ENCODE results near the gene EPC2.
"Not testable (repeated sequence)": the region's sequence is repeated elsewhere in the genome, so short reads cannot be mapped to it uniquely, and the experiment has no call there.

The EPC2 gene

GRCh38 chr2:148642112-148642744 lies 2.3 kb upstream of the EPC2 start:
- H3K9me3 ChIP-seq (ENCODE audit: control insufficient read depth in 1 of 2, low read length in 2 of 2) = no peaks in the 10 kb centered on the region
- H3K27ac ChIP-seq (ENCODE audit: low read length) = no peak overlapping the region
- H3K27me3 ChIP-seq (ENCODE audit: low read depth, low read length) = no peaks in the 10 kb centered on the region

GRCh38 chr2:148642891-148643416 lies 1.6 kb upstream of the EPC2 start:
- H3K9me3 ChIP-seq (ENCODE audit: control insufficient read depth in 1 of 2, low read length in 2 of 2) = no peaks in the 10 kb centered on the region
- no peak overlapping the region for H3K4me3 ChIP-seq (ENCODE audit: low read depth in 1 of 2, low read length in 2 of 2)
- H3K27ac ChIP-seq (ENCODE audit: low read length) = no peak overlapping the region
- H3K36me3 ChIP-seq (ENCODE audit: control insufficient read depth in 1 of 2, insufficient read depth in 2 of 2, low read length in 2 of 2) = no peaks in the 10 kb centered on the region
- no peaks in the 10 kb centered on the region for H3K27me3 ChIP-seq (ENCODE audit: low read depth, low read length)
- H3K4me1 ChIP-seq (ENCODE audit: control insufficient read depth in 1 of 2, insufficient read depth in 2 of 2, low read length in 2 of 2) = peaks cover 0 to 15% of the 10 kb centered on the region in 2 donors

More at GRCh38 chr2:148642112-148642744, 2.3 kb upstream of the EPC2 start:
- no peaks in the 10 kb centered on the region for H3K36me3 ChIP-seq (ENCODE audit: control insufficient read depth in 1 of 2, insufficient read depth in 2 of 2, low read length in 2 of 2)
- H3K4me1 ChIP-seq (ENCODE audit: control insufficient read depth in 1 of 2, insufficient read depth in 2 of 2, low read length in 2 of 2) = peaks cover 0 to 11% of the 10 kb centered on the region in 2 donors
- no peak overlapping the region for H3K4me3 ChIP-seq (ENCODE audit: low read depth in 1 of 2, low read length in 2 of 2)

- H3K27ac ChIP-seq (ENCODE audit: low read length) = no peak overlapping the region
These were observed 1.1 kb upstream of the EPC2 start for GRCh38 chr2:148643421-148643820.

GRCh38 chr2:148644883-148645538 lies 460 bp downstream of the EPC2 start:
- Histone ChIP-seq H3K4me1 (ENCODE audit: control insufficient read depth in 1 of 2, insufficient read depth in 2 of 2, low read length in 2 of 2) (peaks cover 0 to 24% of the 10 kb centered on the region in 2 donors), H3K27me3 (ENCODE audit: low read depth, low read length) (no peaks in the 10 kb centered on the region), H3K27ac (ENCODE audit: low read length) (peak overlapping the region; percentile 91), H3K36me3 (ENCODE audit: control insufficient read depth in 1 of 2, insufficient read depth in 2 of 2, low read length in 2 of 2) (no peaks in the 10 kb centered on the region), H3K9me3 (ENCODE audit: control insufficient read depth in 1 of 2, low read length in 2 of 2) (no peaks in the 10 kb centered on the region), H3K4me3 (ENCODE audit: low read depth in 1 of 2, low read length in 2 of 2) (peak overlapping the region; percentile 80 to 90)

More at GRCh38 chr2:148643421-148643820, 1.1 kb upstream of the EPC2 start:
- H3K9me3 ChIP-seq (ENCODE audit: control insufficient read depth in 1 of 2, low read length in 2 of 2) = no peaks in the 10 kb centered on the region
- no peaks in the 10 kb centered on the region for H3K36me3 ChIP-seq (ENCODE audit: control insufficient read depth in 1 of 2, insufficient read depth in 2 of 2, low read length in 2 of 2)
- peaks cover 0 to 19% of the 10 kb centered on the region in 2 donors for H3K4me1 ChIP-seq (ENCODE audit: control insufficient read depth in 1 of 2, insufficient read depth in 2 of 2, low read length in 2 of 2)
- no peaks in the 10 kb centered on the region for H3K27me3 ChIP-seq (ENCODE audit: low read depth, low read length)
- peak overlapping the region; percentile 90 to 91 for H3K4me3 ChIP-seq (ENCODE audit: low read depth in 1 of 2, low read length in 2 of 2)

- Histone ChIP-seq H3K9me3 (ENCODE audit: control insufficient read depth in 1 of 2, low read length in 2 of 2) (no peaks in the 10 kb centered on the region), H3K4me1 (ENCODE audit: control insufficient read depth in 1 of 2, insufficient read depth in 2 of 2, low read length in 2 of 2) (peaks cover 0 to 24% of the 10 kb centered on the region in 2 donors), H3K27me3 (ENCODE audit: low read depth, low read length) (no peaks in the 10 kb centered on the region), H3K4me3 (ENCODE audit: low read depth in 1 of 2, low read length in 2 of 2) (peak overlapping the region; percentile 80 to 90), H3K27ac (ENCODE audit: low read length) (peak overlapping the region; percentile 91), H3K36me3 (ENCODE audit: control insufficient read depth in 1 of 2, insufficient read depth in 2 of 2, low read length in 2 of 2) (no peaks in the 10 kb centered on the region)
These were observed 1.1 kb downstream of the EPC2 start for GRCh38 chr2:148645539-148646230.

- Histone ChIP-seq H3K27me3 (ENCODE audit: low read depth, low read length) (no peaks in the 10 kb centered on the region), H3K9me3 (ENCODE audit: control insufficient read depth in 1 of 2, low read length in 2 of 2) (no peaks in the 10 kb centered on the region), H3K4me1 (ENCODE audit: control insufficient read depth in 1 of 2, insufficient read depth in 2 of 2, low read length in 2 of 2) (peaks cover 1 to 24% of the 10 kb centered on the region in 2 donors), H3K36me3 (ENCODE audit: control insufficient read depth in 1 of 2, insufficient read depth in 2 of 2, low read length in 2 of 2) (no peaks in the 10 kb centered on the region), H3K27ac (ENCODE audit: low read length) (peak overlapping the region; percentile 91), H3K4me3 (ENCODE audit: low read depth in 1 of 2, low read length in 2 of 2) (peak overlapping the region; percentile 80 to 90)
These were observed 1.6 kb downstream of the EPC2 start for GRCh38 chr2:148646231-148646559.

- not testable (repeated sequence) for H3K27me3 ChIP-seq (ENCODE audit: low read depth, low read length); H3K36me3 ChIP-seq (ENCODE audit: control insufficient read depth in 1 of 2, insufficient read depth in 2 of 2, low read length in 2 of 2); H3K4me3 ChIP-seq (ENCODE audit: low read depth in 1 of 2, low read length in 2 of 2); H3K9me3 ChIP-seq (ENCODE audit: control insufficient read depth in 1 of 2, low read length in 2 of 2); H3K27ac ChIP-seq (ENCODE audit: low read length)
- peaks cover 5 to 32% of the 10 kb centered on the region in 2 donors for H3K4me1 ChIP-seq (ENCODE audit: control insufficient read depth in 1 of 2, insufficient read depth in 2 of 2, low read length in 2 of 2)
These were observed 3.2 kb downstream of the EPC2 start for GRCh38 chr2:148647711-148648110.

- H3K27me3 ChIP-seq (ENCODE audit: low read depth, low read length) = no peaks in the 10 kb centered on the region
- H3K4me1 ChIP-seq (ENCODE audit: control insufficient read depth in 1 of 2, insufficient read depth in 2 of 2, low read length in 2 of 2) = peaks cover 11 to 38% of the 10 kb centered on the region in 2 donors
- no peaks in the 10 kb centered on the region for H3K36me3 ChIP-seq (ENCODE audit: control insufficient read depth in 1 of 2, insufficient read depth in 2 of 2, low read length in 2 of 2)
- H3K27ac ChIP-seq (ENCODE audit: low read length) = no peak overlapping the region
- H3K4me3 ChIP-seq (ENCODE audit: low read depth in 1 of 2, low read length in 2 of 2) = no peak overlapping the region
- H3K9me3 ChIP-seq (ENCODE audit: control insufficient read depth in 1 of 2, low read length in 2 of 2) = no peaks in the 10 kb centered on the region
These were observed 5.4 kb downstream of the EPC2 start for GRCh38 chr2:148649936-148650335.

GRCh38 chr2:148650881-148651280 lies 6.3 kb downstream of the EPC2 start:
- no peaks in the 10 kb centered on the region for H3K27me3 ChIP-seq (ENCODE audit: low read depth, low read length)
- H3K27ac ChIP-seq (ENCODE audit: low read length) = no peak overlapping the region
- no peaks in the 10 kb centered on the region for H3K36me3 ChIP-seq (ENCODE audit: control insufficient read depth in 1 of 2, insufficient read depth in 2 of 2, low read length in 2 of 2)
- no peak overlapping the region for H3K4me3 ChIP-seq (ENCODE audit: low read depth in 1 of 2, low read length in 2 of 2)
- no peaks in the 10 kb centered on the region for H3K9me3 ChIP-seq (ENCODE audit: control insufficient read depth in 1 of 2, low read length in 2 of 2)
- peaks cover 11 to 41% of the 10 kb centered on the region in 2 donors for H3K4me1 ChIP-seq (ENCODE audit: control insufficient read depth in 1 of 2, insufficient read depth in 2 of 2, low read length in 2 of 2)

GRCh38 chr2:148651972-148652371 lies 7.4 kb downstream of the EPC2 start:
- Histone ChIP-seq H3K4me3 (ENCODE audit: low read depth in 1 of 2, low read length in 2 of 2) (no peak overlapping the region), H3K4me1 (ENCODE audit: control insufficient read depth in 1 of 2, insufficient read depth in 2 of 2, low read length in 2 of 2) (peaks cover 11 to 38% of the 10 kb centered on the region in 2 donors), H3K36me3 (ENCODE audit: control insufficient read depth in 1 of 2, insufficient read depth in 2 of 2, low read length in 2 of 2) (no peaks in the 10 kb centered on the region), H3K27me3 (ENCODE audit: low read depth, low read length) (no peaks in the 10 kb centered on the region), H3K9me3 (ENCODE audit: control insufficient read depth in 1 of 2, low read length in 2 of 2) (no peaks in the 10 kb centered on the region), H3K27ac (ENCODE audit: low read length) (no peak overlapping the region)

- no peaks in the 10 kb centered on the region for H3K27me3 ChIP-seq (ENCODE audit: low read depth, low read length)
- H3K36me3 ChIP-seq (ENCODE audit: control insufficient read depth in 1 of 2, insufficient read depth in 2 of 2, low read length in 2 of 2) = no peaks in the 10 kb centered on the region
- H3K4me1 ChIP-seq (ENCODE audit: control insufficient read depth in 1 of 2, insufficient read depth in 2 of 2, low read length in 2 of 2) = peaks cover 11 to 42% of the 10 kb centered on the region in 2 donors
- H3K4me3 ChIP-seq (ENCODE audit: low read depth in 1 of 2, low read length in 2 of 2) = no peak overlapping the region
- no peak overlapping the region for H3K27ac ChIP-seq (ENCODE audit: low read length)
- no peaks in the 10 kb centered on the region for H3K9me3 ChIP-seq (ENCODE audit: control insufficient read depth in 1 of 2, low read length in 2 of 2)
These were observed 8.9 kb downstream of the EPC2 start for GRCh38 chr2:148653437-148653836.

Data from muscle layer of duodenum (tissue), 2 donors.